Retinal pigment epithelial cell (primary cell): ENCODE data around the gene CYB561D1.
A peak's percentile ranks its signal among the peaks of the same experiment; 100 is the strongest.

Source experiments
- DNase-seq: peaks from one replicate; pipeline ENCODE4 v3.0.0-alpha.2; 2010; ENCODE audit warnings: low read depth
- H3K4me3 ChIP-seq: 2 replicates; pipeline ENCODE4 v1.5.1; 2011; ENCODE audit warnings: mild to moderate bottlenecking, low read length, control low read depth, moderate library complexity
- CTCF ChIP-seq: conservative IDR thresholded peaks from 2 replicates; pipeline ENCODE4 v1.5.1; 2011; ENCODE audit warnings: low read depth, low read length, control low read depth, inconsistent platforms

The CYB561D1 gene

GRCh38 chr1:109500941-109501381 is 7.1 kb downstream of the CYB561D1 start:
- no peak overlapping the region for H3K4me3 ChIP-seq
- no peak for TF ChIP-seq CTCF
- no peak for DNase-seq

- no peak for DNase-seq
- no peak overlapping the region for H3K4me3 ChIP-seq
- no peak for TF ChIP-seq CTCF
Observed at GRCh38 chr1:109501644-109502363, 7.9 kb downstream of the CYB561D1 start.

- no peak for DNase-seq
- no peak overlapping the region for H3K4me3 ChIP-seq
Observed at GRCh38 chr1:109502364-109502851, 8.5 kb downstream of the CYB561D1 start.

GRCh38 chr1:109503935-109504334 is 10.0 kb downstream of the CYB561D1 start:
- H3K4me3 ChIP-seq, result no peak overlapping the region
- no peak for TF ChIP-seq CTCF
- DNase-seq, result no peak

More at GRCh38 chr1:109502364-109502851, 8.5 kb downstream of the CYB561D1 start:
- TF ChIP-seq CTCF, result no peak

GRCh38 chr1:109504974-109505373 is 11.1 kb downstream of the CYB561D1 start:
- DNase-seq, result no peak
- no peak overlapping the region for H3K4me3 ChIP-seq
- no peak for TF ChIP-seq CTCF

- no peak for TF ChIP-seq CTCF
- H3K4me3 ChIP-seq, result no peak overlapping the region
- no peak for DNase-seq
Observed at GRCh38 chr1:109508001-109508872, 14.3 kb downstream of the CYB561D1 start.

GRCh38 chr1:109508873-109509175 is 14.9 kb downstream of the CYB561D1 start:
- TF ChIP-seq CTCF, result no peak
- peak overlapping the region; percentile 70 for H3K4me3 ChIP-seq
- no peak for DNase-seq
